Neural crest cell (in vitro differentiated cells): ENCODE data around the gene PRM2. TPM values are rescaled to one million over a fixed set of nuclear protein-coding genes. Genes with fewer than 3 reads are reported as not detected.
"Not testable (repeated sequence)": the region's sequence is repeated elsewhere in the genome, so short reads cannot be mapped to it uniquely, and the experiment has no call there.

Experiments
- DNase-seq: peaks from one replicate; pipeline ENCODE4 v3.0.0; 2021; ENCODE audit warnings: low read depth, mixed read lengths, low spot score
- H3K27ac Mint-ChIP-seq: one replicate; pipeline ENCODE4 v1.8.0; 2021; ENCODE audit warnings: mild to moderate bottlenecking, mixed read lengths; ENCODE audit not compliant: unreplicated experiment
- H3K27me3 Mint-ChIP-seq: 2 replicates; pipeline ENCODE4 v1.8.0; 2021; ENCODE audit warnings: low read depth, mild to moderate bottlenecking, mixed read lengths
- H3K36me3 Mint-ChIP-seq: 2 replicates; pipeline ENCODE4 v1.8.0; 2021; ENCODE audit warnings: low read depth, mild to moderate bottlenecking, mixed read lengths
- H3K4me1 Mint-ChIP-seq: 2 replicates; pipeline ENCODE4 v1.8.0; 2021; ENCODE audit warnings: mixed read lengths
- H3K4me3 Mint-ChIP-seq: one replicate; pipeline ENCODE4 v1.8.0; 2021; ENCODE audit warnings: mild to moderate bottlenecking, mixed read lengths
- H3K9me3 Mint-ChIP-seq: 2 replicates; pipeline ENCODE4 v1.8.0; 2021; ENCODE audit warnings: mixed read lengths
- CTCF ChIP-seq: fragments of 200-600 bp; sonication (generic); conservative IDR thresholded peaks from 2 replicates; pipeline ENCODE4 v1.5.0; 2021; ENCODE audit warnings: antibody characterized with exemption, mild to moderate bottlenecking
- total RNA-seq: library from RNA; stranded (reverse); gene quantifications from 2 replicates; pipeline ENCODE4 v1.2.1, GENCODE V29; 2021

PRM2 gene
- total RNA-seq, 1 donor from 2014 or later = not detected

GRCh38 chr16:11303405-11304138 is 27.3 kb upstream of the PRM2 start:
- Mint-ChIP-seq H3K27me3 (no peaks in the 10 kb centered on the region), H3K36me3 (no peaks in the 10 kb centered on the region), H3K9me3 (no peaks in the 10 kb centered on the region), H3K4me1 (no peaks in the 10 kb centered on the region), H3K4me3 (no peak overlapping the region), H3K27ac (no peak overlapping the region)
- TF ChIP-seq CTCF = no peak
- no peak for DNase-seq

- no peak for DNase-seq
- no peaks in the 10 kb centered on the region for H3K27me3 Mint-ChIP-seq
These were observed 26.7 kb upstream of the PRM2 start for GRCh38 chr16:11302977-11303376.

GRCh38 chr16:11301645-11302501 is 25.6 kb upstream of the PRM2 start:
- no peak for DNase-seq
- Mint-ChIP-seq H3K36me3 (no peaks in the 10 kb centered on the region), H3K27ac (no peak overlapping the region), H3K9me3 (no peaks in the 10 kb centered on the region), H3K4me1 (peaks cover 7% of the 10 kb centered on the region), H3K27me3 (peaks cover 2% of the 10 kb centered on the region), H3K4me3 (no peak overlapping the region)
- no peak for TF ChIP-seq CTCF

More at GRCh38 chr16:11302977-11303376, 26.7 kb upstream of the PRM2 start:
- H3K36me3 Mint-ChIP-seq = no peaks in the 10 kb centered on the region
- no peaks in the 10 kb centered on the region for H3K4me1 Mint-ChIP-seq
- no peak overlapping the region for H3K4me3 Mint-ChIP-seq
- TF ChIP-seq CTCF = no peak
- no peak overlapping the region for H3K27ac Mint-ChIP-seq
- no peaks in the 10 kb centered on the region for H3K9me3 Mint-ChIP-seq

GRCh38 chr16:11300560-11300892 is 24.2 kb upstream of the PRM2 start:
- H3K27ac Mint-ChIP-seq = no peak overlapping the region
- no peak overlapping the region for H3K4me3 Mint-ChIP-seq
- TF ChIP-seq CTCF = no peak
- peaks cover 7% of the 10 kb centered on the region for H3K4me1 Mint-ChIP-seq
- DNase-seq = no peak
- no peaks in the 10 kb centered on the region for H3K36me3 Mint-ChIP-seq
- no peaks in the 10 kb centered on the region for H3K9me3 Mint-ChIP-seq
- H3K27me3 Mint-ChIP-seq = peaks cover 2% of the 10 kb centered on the region

GRCh38 chr16:11299865-11300559 is 23.7 kb upstream of the PRM2 start:
- TF ChIP-seq CTCF = no peak
- Mint-ChIP-seq H3K36me3 (no peaks in the 10 kb centered on the region), H3K4me1 (peaks cover 7% of the 10 kb centered on the region), H3K27me3 (peaks cover 2% of the 10 kb centered on the region), H3K9me3 (no peaks in the 10 kb centered on the region), H3K27ac (no peak overlapping the region), H3K4me3 (no peak overlapping the region)
- no peak for DNase-seq

- H3K4me3 Mint-ChIP-seq, H3K4me1 Mint-ChIP-seq, DNase-seq, H3K36me3 Mint-ChIP-seq, H3K9me3 Mint-ChIP-seq, H3K27ac Mint-ChIP-seq, H3K27me3 Mint-ChIP-seq: not testable (repeated sequence)
These were observed 22.8 kb upstream of the PRM2 start for GRCh38 chr16:11298950-11299547.
